Prostate gland (tissue), 2 donors: ENCODE measurements around the gene C1orf226. TPM values are rescaled to one million over a fixed set of nuclear protein-coding genes. Genes with fewer than 3 reads are reported as not detected.
A peak's percentile ranks its signal among the peaks of the same experiment; 100 is the strongest.

Experiments used
- DNase-seq: peaks from one replicate; pipeline ENCODE4 v3.0.0-alpha.2; 2019; ENCODE audit warnings: low spot score
- H3K27ac ChIP-seq, 2 donors: fragments of 200-600 bp; sonication (generic); 2 replicates each; pipeline ENCODE4 v1.5.1; 2017 to 2019
- H3K27me3 ChIP-seq: fragments of 200-600 bp; sonication (generic); replicated peaks from 2 replicates; pipeline ENCODE4 v1.5.1; 2019; ENCODE audit not compliant: insufficient read depth
- H3K36me3 ChIP-seq, 2 donors: fragments of 200-600 bp; sonication (generic); 1 replicate in 1 of 2; 2 replicates in 1 of 2; pipeline versions ENCODE4 v1.5.1 to v1.8.1; 2017 to 2019
- H3K4me1 ChIP-seq: fragments of 200-600 bp; sonication (generic); replicated peaks from 2 replicates; pipeline ENCODE4 v1.5.1; 2019
- H3K4me3 ChIP-seq, 2 donors: fragments of 200-600 bp; sonication (generic); 2 replicates each; pipeline ENCODE4 v1.5.1; 2017 to 2019
- H3K9me3 ChIP-seq: fragments of 200-600 bp; sonication (generic); 2 replicates; pipeline ENCODE4 v1.5.1; 2017
- CTCF ChIP-seq, 4 experiments: fragments of 200-600 bp in 2 of 4; fragments of 450-650 bp in 2 of 4; sonication (generic) in 2 of 4; IDR thresholded peaks; 1 replicate in 3 of 4; 2 replicates in 1 of 4; pipeline ENCODE4 v1.5.1; 2016 to 2019; ENCODE audit warnings: antibody characterized with exemption in 4 of 4, mild to moderate bottlenecking in 2 of 4, moderate library complexity in 2 of 4
- POLR2A ChIP-seq: fragments of 450-650 bp; IDR thresholded peaks from one replicate; pipeline ENCODE4 v1.6.1; 2016; ENCODE audit warnings: antibody characterized with exemption, mild to moderate bottlenecking
- POLR2AphosphoS5 ChIP-seq: sonication (generic); formaldehyde crosslinking; IDR thresholded peaks from one replicate; pipeline ENCODE4 v1.6.1; 2017; ENCODE audit warnings: antibody characterized with exemption
- WGBS: methylation state at CpG from one replicate; pipeline ENCODE4 v1.1.5; 2018; 5-methylcytosine and 5-hydroxymethylcytosine counted together
- intact Hi-C: fragments of 100-400 bp; cut with DNase I; formaldehyde crosslinking; loops from one replicate; pipeline ENCODE4 v1.14.2; 2022
- total RNA-seq, 2 donors: library from RNA; depleted of rRNA; stranded (reverse); fragments of >200 nt; gene quantifications; one replicate each; pipeline ENCODE4 v1.1.0, GENCODE V29; 2016

C1orf226 gene
- total RNA-seq, 2 donors from 2014 or later = 5.2 to 22.1 TPM

GRCh38 chr1:162396201-162396906 lies 14.8 kb downstream of the C1orf226 start:
- 91% methylated on average over 3 of the region's 3 CpGs for WGBS
- intact Hi-C loops = loop anchor here (10.0 kb wide), 2 partner anchors 122 to 182 kb away; no protein-coding TSS in a partner anchor

GRCh38 chr1:162397039-162397448 lies 15.5 kb downstream of the C1orf226 start:
- WGBS = 92% methylated on average over 3 of the region's 3 CpGs
- no peak overlapping the region for H3K4me3 ChIP-seq
- intact Hi-C loops = loop anchor here (10.0 kb wide), 2 partner anchors 122 to 182 kb away; no protein-coding TSS in a partner anchor
- TF ChIP-seq POLR2AphosphoS5 (no peak), CTCF (IDR thresholded peaks at IDR 0.05) (no peak), POLR2A (no peak)
- no peak overlapping the region for H3K27ac ChIP-seq
- peak; percentile 1 for DNase-seq
- no peaks in the 10 kb centered on the region for H3K27me3 ChIP-seq
- no peaks in the 10 kb centered on the region for H3K36me3 ChIP-seq
- H3K4me1 ChIP-seq = no peaks in the 10 kb centered on the region
- H3K9me3 ChIP-seq = no peaks in the 10 kb centered on the region

More at GRCh38 chr1:162396201-162396906, 14.8 kb downstream of the C1orf226 start:
- peak; percentile 1 for DNase-seq
- Histone ChIP-seq H3K4me1 (no peaks in the 10 kb centered on the region), H3K9me3 (no peaks in the 10 kb centered on the region), H3K27ac (no peak overlapping the region), H3K36me3 (no peaks in the 10 kb centered on the region), H3K4me3 (no peak overlapping the region), H3K27me3 (no peaks in the 10 kb centered on the region)
- no peak for TF ChIP-seq POLR2AphosphoS5
- TF ChIP-seq CTCF (IDR thresholded peaks at IDR 0.05) = no peak
- no peak for TF ChIP-seq POLR2A

- no peaks in the 10 kb centered on the region for H3K4me1 ChIP-seq
- H3K36me3 ChIP-seq = no peaks in the 10 kb centered on the region
- H3K9me3 ChIP-seq = no peaks in the 10 kb centered on the region
- WGBS = 63% methylated on average over 3 of the region's 3 CpGs
- TF ChIP-seq CTCF (IDR thresholded peaks at IDR 0.05) = no peak
- no peak overlapping the region for H3K4me3 ChIP-seq
- DNase-seq = no peak
- intact Hi-C loops = loop anchor here (10.0 kb wide), 2 partner anchors 123 to 183 kb away; no protein-coding TSS in a partner anchor
- no peaks in the 10 kb centered on the region for H3K27me3 ChIP-seq
- H3K27ac ChIP-seq = no peak overlapping the region
Observed at GRCh38 chr1:162397943-162398560, 16.5 kb downstream of the C1orf226 start.

GRCh38 chr1:162398999-162399580 lies 17.6 kb downstream of the C1orf226 start:
- Histone ChIP-seq H3K27me3 (no peaks in the 10 kb centered on the region), H3K36me3 (no peaks in the 10 kb centered on the region), H3K4me1 (no peaks in the 10 kb centered on the region), H3K9me3 (no peaks in the 10 kb centered on the region), H3K4me3 (no peak overlapping the region), H3K27ac (no peak overlapping the region)
- TF ChIP-seq POLR2A = no peak
- TF ChIP-seq POLR2AphosphoS5 = no peak
- no peak for TF ChIP-seq CTCF (IDR thresholded peaks at IDR 0.05)
- no peak for DNase-seq
- WGBS = 83% methylated on average over 8 of the region's 8 CpGs
- intact Hi-C loops = loop anchor here (10.0 kb wide), 2 partner anchors 124 to 184 kb away; no protein-coding TSS in a partner anchor
